ENCODE measurements around the gene OR2T1. TPM values are rescaled to one million over a fixed set of nuclear protein-coding genes. Genes with fewer than 3 reads are reported as not detected.
"Not testable (repeated sequence)": the region's sequence is repeated elsewhere in the genome, so short reads cannot be mapped to it uniquely, and the experiment has no call there.

The OR2T1 gene
- total and polyA plus RNA-seq, 9 of the 15 experiments (the other 6 are each of a cell fraction or from before 2014, with no cell fraction given): not detected

DNA sequence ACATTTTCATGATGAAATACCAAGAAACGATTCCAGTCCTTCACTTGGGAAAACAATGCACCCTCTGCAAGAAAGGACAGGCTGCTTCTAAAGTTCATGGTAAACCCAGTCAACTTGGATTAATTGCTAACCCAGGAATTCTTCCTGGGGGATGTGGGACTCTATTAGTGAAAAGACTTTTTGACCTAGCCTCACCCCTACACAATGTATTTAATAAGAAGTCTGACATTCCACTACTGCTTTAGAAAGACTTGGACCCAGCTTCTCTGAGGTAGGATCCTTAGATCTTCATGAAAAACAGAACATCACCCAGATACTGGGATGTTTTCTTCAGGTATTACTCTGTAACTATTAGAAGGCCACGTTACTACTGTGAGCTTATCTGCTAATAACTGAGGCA lies 42.6 kb downstream of the OR2T1 start, which contains the start of gene OR2T2:
OR2T2 (plus strand) TSS at position 239 of the 400 bp plus-strand sequence. CDS start 7,161 bp downstream, outside the sequence.
- H4K20me1 ChIP-seq (replicated peaks; ENCODE audit: control insufficient read depth, insufficient read depth, low read length); BruUV-seq (replicated peaks); H2AFZ ChIP-seq (ENCODE audit: low read depth, low read length); POLR2A ChIA-PET; H3K4me3 ChIP-seq; H3K36me3 ChIP-seq (ENCODE audit: control insufficient read depth, insufficient read depth, low read length); in situ Hi-C loops (cut with MboI); FAIRE-seq; CTCF ChIA-PET (ENCODE audit: low intra/inter-chr PET ratio); H3K4me1 ChIP-seq (replicated peaks in 1 of 2; ENCODE audit: control insufficient read depth in 2 of 2, insufficient read depth in 2 of 2, low read length in 2 of 2); ATAC-seq; H3K9me3 ChIP-seq (replicated peaks; ENCODE audit: control insufficient read depth, insufficient read depth, low read depth, low read length); H3K27ac ChIP-seq (ENCODE audit: extremely low read depth, low read depth, low read length); H3K27me3 ChIP-seq (ENCODE audit: control insufficient read depth in 2 of 2, insufficient read depth in 2 of 2, low read length in 2 of 2); intact Hi-C loops (cut with micrococcal nuclease); H3K9me1 ChIP-seq (ENCODE audit: control insufficient read depth, insufficient read depth, low read length); H3K4me2 ChIP-seq (ENCODE audit: insufficient read depth, low read length); DNase-seq (ENCODE audit: extremely low read depth in 1 of 4, low spot score in 3 of 4); H3K79me2 ChIP-seq (ENCODE audit: control insufficient read depth, insufficient read depth, low read length); H3K9ac ChIP-seq (ENCODE audit: insufficient read depth in 1 of 2, low read depth in 2 of 2, low read length in 2 of 2); TF ChIP-seq NR2C2 (CRISPR knock-in tag; IDR thresholded peaks at IDR 0.05): not testable (repeated sequence)
- no CpG with 5 or more reads among the region's 2 CpGs for WGBS (ENCODE audit: insufficient coverage, low coverage, missing lambda C conversion rate)
- TF ChIP-seq NR2C2 (tag; IDR thresholded peaks at IDR 0.05): peak; percentile 33; the same call in 1 of the 2 replicates

DNA sequence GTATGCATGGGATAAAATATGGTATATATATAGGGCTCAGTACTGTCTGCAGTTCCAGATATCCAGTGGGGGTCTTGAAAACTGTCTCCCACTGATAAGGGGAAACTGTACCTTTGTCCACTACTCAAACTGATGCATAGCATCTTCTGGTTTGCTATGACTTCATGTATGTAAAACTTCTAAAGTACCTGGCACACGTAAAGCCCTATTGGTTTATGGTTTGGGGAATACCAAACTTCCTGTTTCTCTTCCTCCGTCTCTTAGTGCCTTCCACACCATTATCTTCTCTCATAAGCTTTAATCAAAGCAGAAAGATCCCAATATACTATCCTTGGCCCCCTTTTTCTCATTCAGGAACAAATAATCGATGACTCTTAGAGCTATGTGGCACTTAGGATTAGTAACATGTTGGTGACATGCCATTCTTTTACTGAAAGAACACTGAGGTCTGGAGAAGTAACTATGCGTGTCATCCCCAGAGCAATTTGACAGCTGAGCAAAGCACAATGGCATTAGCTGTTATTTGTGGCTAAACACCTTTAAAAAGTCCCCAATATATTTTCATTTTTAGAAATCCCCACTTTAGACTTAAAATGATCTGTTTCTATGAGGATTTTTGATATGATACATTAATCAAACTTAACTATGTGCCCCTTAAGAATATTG lies 45.7 kb downstream of the OR2T1 start:
- BruUV-seq (replicated peaks); H3K4me3 ChIP-seq; CTCF ChIA-PET (ENCODE audit: low intra/inter-chr PET ratio); H3K27me3 ChIP-seq (ENCODE audit: control insufficient read depth in 2 of 2, insufficient read depth in 2 of 2, low read length in 2 of 2); H3K36me3 ChIP-seq (ENCODE audit: control insufficient read depth, insufficient read depth, low read length); H4K20me1 ChIP-seq (replicated peaks; ENCODE audit: control insufficient read depth, insufficient read depth, low read length); H3K79me2 ChIP-seq (ENCODE audit: control insufficient read depth, insufficient read depth, low read length); H3K9me3 ChIP-seq (replicated peaks; ENCODE audit: control insufficient read depth, insufficient read depth, low read depth, low read length); in situ Hi-C loops (cut with MboI); FAIRE-seq; H3K9me1 ChIP-seq (ENCODE audit: control insufficient read depth, insufficient read depth, low read length); H2AFZ ChIP-seq (ENCODE audit: low read depth, low read length); ATAC-seq; POLR2A ChIA-PET; H3K4me1 ChIP-seq (replicated peaks in 1 of 2; ENCODE audit: control insufficient read depth in 2 of 2, insufficient read depth in 2 of 2, low read length in 2 of 2); H3K4me2 ChIP-seq (ENCODE audit: insufficient read depth, low read length); DNase-seq (ENCODE audit: extremely low read depth in 1 of 4, low spot score in 3 of 4); intact Hi-C loops (cut with micrococcal nuclease); H3K9ac ChIP-seq (ENCODE audit: insufficient read depth in 1 of 2, low read depth in 2 of 2, low read length in 2 of 2); H3K27ac ChIP-seq (ENCODE audit: extremely low read depth, low read depth, low read length): not testable (repeated sequence)
- no CpG with 5 or more reads among the region's 4 CpGs for WGBS (ENCODE audit: insufficient coverage, low coverage, missing lambda C conversion rate)

DNA sequence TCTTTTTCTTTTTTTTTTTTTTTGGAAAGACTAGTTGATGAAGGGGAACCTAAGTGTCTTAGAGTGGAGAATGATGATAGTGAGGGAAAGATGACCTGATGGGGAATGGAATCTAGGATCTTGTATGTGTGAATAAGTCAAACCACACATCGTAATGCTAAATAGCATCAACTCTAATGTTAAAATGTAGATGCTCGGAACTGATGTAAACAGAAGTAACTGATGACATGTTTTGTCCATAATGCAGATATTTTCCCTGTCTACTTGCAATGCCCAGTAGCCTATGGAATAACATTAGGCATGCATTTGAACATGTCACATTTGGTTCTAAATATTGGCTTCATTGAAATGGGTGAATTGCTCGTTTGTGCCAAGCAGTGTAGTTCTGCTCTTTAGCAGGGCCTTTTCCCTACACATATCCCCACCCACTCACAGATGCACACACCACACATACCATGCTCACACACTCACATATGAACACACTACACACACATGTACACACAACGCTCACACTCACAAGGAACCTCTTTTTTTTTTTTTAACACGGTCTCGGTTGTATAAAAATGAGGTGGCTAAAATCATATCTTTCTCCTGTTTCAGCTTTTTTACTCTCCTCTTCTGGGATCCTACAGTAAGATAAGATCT lies 47.1 kb downstream of the OR2T1 start:
- H3K4me2 ChIP-seq (ENCODE audit: insufficient read depth, low read length); H4K20me1 ChIP-seq (replicated peaks; ENCODE audit: control insufficient read depth, insufficient read depth, low read length); intact Hi-C loops (cut with micrococcal nuclease); ATAC-seq; in situ Hi-C loops (cut with MboI); H3K27ac ChIP-seq (ENCODE audit: extremely low read depth, low read depth, low read length); H3K4me1 ChIP-seq (replicated peaks in 1 of 2; ENCODE audit: control insufficient read depth in 2 of 2, insufficient read depth in 2 of 2, low read length in 2 of 2); H3K4me3 ChIP-seq; CTCF ChIA-PET (ENCODE audit: low intra/inter-chr PET ratio); DNase-seq (ENCODE audit: extremely low read depth in 1 of 4, low spot score in 3 of 4); H2AFZ ChIP-seq (ENCODE audit: low read depth, low read length); POLR2A ChIA-PET; H3K36me3 ChIP-seq (ENCODE audit: control insufficient read depth, insufficient read depth, low read length); H3K9ac ChIP-seq (ENCODE audit: insufficient read depth in 1 of 2, low read depth in 2 of 2, low read length in 2 of 2); H3K79me2 ChIP-seq (ENCODE audit: control insufficient read depth, insufficient read depth, low read length); H3K27me3 ChIP-seq (ENCODE audit: control insufficient read depth in 2 of 2, insufficient read depth in 2 of 2, low read length in 2 of 2); BruUV-seq (replicated peaks); FAIRE-seq; H3K9me3 ChIP-seq (replicated peaks; ENCODE audit: control insufficient read depth, insufficient read depth, low read depth, low read length); H3K9me1 ChIP-seq (ENCODE audit: control insufficient read depth, insufficient read depth, low read length): not testable (repeated sequence)
- WGBS (ENCODE audit: insufficient coverage, low coverage, missing lambda C conversion rate): 0% methylated on average over 2 of the region's 6 CpGs
